Pancreas (tissue), 10 donors: ENCODE measurements around the gene CIRBP. TPM values are rescaled to one million over a fixed set of nuclear protein-coding genes. Genes with fewer than 3 reads are reported as not detected.
A peak's percentile ranks its signal among the peaks of the same experiment; 100 is the strongest.
"Not testable (repeated sequence)": the region's sequence is repeated elsewhere in the genome, so short reads cannot be mapped to it uniquely, and the experiment has no call there.

ENCODE experiments used
- ATAC-seq, 4 donors: fragments of 200-7000 bp; cut with Tn5 transposase; one replicate each; pipeline versions ENCODE4 v1.8.0 to v1.9.1; 2020; ENCODE audit warnings: mild to moderate bottlenecking in 4 of 4, moderate library complexity in 4 of 4
- DNase-seq, 6 donors: peaks; one replicate each; pipeline ENCODE4 v3.0.0-alpha.2; 2020
- FAIRE-seq: peaks from 2 replicates; lab custom pipeline; 2012; peaks lifted over from hg19 to GRCh38; lab: Jason Lieb, UNC
- H3K27ac ChIP-seq, 4 donors: fragments of 200-600 bp; sonication (generic); 1 replicate in 3 of 4; 2 replicates in 1 of 4; pipeline versions ENCODE4 v1.5.0 to v1.8.0; 2020
- H3K27me3 ChIP-seq, 4 donors: fragments of 200-600 bp; one replicate each; pipeline ENCODE4 v1.8.0; 2021
- H3K36me3 ChIP-seq, 3 donors: fragments of 200-600 bp; sonication (generic) in 1 of 3; one replicate each; pipeline versions ENCODE4 v1.5.0 to v1.8.0; 2020 to 2021
- H3K4me1 ChIP-seq, 3 donors: fragments of 200-600 bp; one replicate each; pipeline ENCODE4 v1.8.0; 2021
- H3K4me3 ChIP-seq, 4 donors: fragments of 200-600 bp; sonication (generic) in 2 of 4; one replicate each; pipeline versions ENCODE4 v1.5.0 to v1.8.0; 2020 to 2021
- H3K9me3 ChIP-seq, 4 donors: fragments of 200-600 bp; one replicate each; pipeline ENCODE4 v1.8.0; 2021
- WGBS, 2 donors: extraction: QIAGEN DNeasy Blood & Tissue Kit; methylation state at CpG; one replicate each; pipeline ENCODE4 v1.1.7; 2013; 5-methylcytosine and 5-hydroxymethylcytosine counted together
- intact Hi-C, 3 donors: fragments of 100-400 bp; cut with DNase I; formaldehyde crosslinking; loops; one replicate each; pipeline versions ENCODE4 v1.11.1 to v1.14.2; 2022
- polyA plus RNA-seq, 2 donors: library from polyadenylated mRNA; stranded (reverse); fragments of 200-250 nt; gene quantifications; one replicate each; pipeline ENCODE4 v1.2.3, GENCODE V29; 2013
- total RNA-seq, 6 donors: library from RNA; stranded (reverse); fragmentation: NEBNext Ultra II Directional in 4 of 6; extraction: Animal tissue kit (Norgen Biotek cat#: 25700) in 4 of 6; gene quantifications; one replicate each; pipeline versions ENCODE4 v1.2.1 to v1.2.4, GENCODE V29; 2021 to 2023
- TF ChIP-seq, protein P1 (sequence below), 4 donors: fragments of 200-600 bp; sonication (generic) in 3 of 4; IDR thresholded peaks; one replicate each; pipeline versions ENCODE4 v1.5.0 to v1.8.0; 2021; ENCODE audit warnings: antibody characterized with exemption in 4 of 4
- donor health status: healthy with polysubstance abuse.
- donor health status: DM: no; HTN: no; CAD: no; lungs with moderate emphysema.
- donor health status: DM: no; HTN: no; CAD: no.
- donor health status: control.
- donor health status: control.
- donor health status: Bipolar disorder and iron deficiency.
- donor health status: DM: yes; HTN: yes; CAD: no.
- donor health status: DM: no; HTN: no; CAD: no.
- donor health status: DM: no; HTN: no; CAD: no.
- donor health status: DM: yes; HTN: yes; CAD: no.

Gene CIRBP
- total and polyA plus RNA-seq, 8 donors, result 232 to 1,009 (median 539) TPM

GRCh38 chr19:1316466-1316865 lies 47.3 kb downstream of the CIRBP start:
- FAIRE-seq, result no peak
- WGBS, 2 donors, result 66 to 71% methylated on average over 13 of the region's 13 CpGs
- H3K4me1 ChIP-seq, result peaks cover 0 to 4% (median 2%) of the 10 kb centered on the region in 3 donors
- TF ChIP-seq, protein P1, sequence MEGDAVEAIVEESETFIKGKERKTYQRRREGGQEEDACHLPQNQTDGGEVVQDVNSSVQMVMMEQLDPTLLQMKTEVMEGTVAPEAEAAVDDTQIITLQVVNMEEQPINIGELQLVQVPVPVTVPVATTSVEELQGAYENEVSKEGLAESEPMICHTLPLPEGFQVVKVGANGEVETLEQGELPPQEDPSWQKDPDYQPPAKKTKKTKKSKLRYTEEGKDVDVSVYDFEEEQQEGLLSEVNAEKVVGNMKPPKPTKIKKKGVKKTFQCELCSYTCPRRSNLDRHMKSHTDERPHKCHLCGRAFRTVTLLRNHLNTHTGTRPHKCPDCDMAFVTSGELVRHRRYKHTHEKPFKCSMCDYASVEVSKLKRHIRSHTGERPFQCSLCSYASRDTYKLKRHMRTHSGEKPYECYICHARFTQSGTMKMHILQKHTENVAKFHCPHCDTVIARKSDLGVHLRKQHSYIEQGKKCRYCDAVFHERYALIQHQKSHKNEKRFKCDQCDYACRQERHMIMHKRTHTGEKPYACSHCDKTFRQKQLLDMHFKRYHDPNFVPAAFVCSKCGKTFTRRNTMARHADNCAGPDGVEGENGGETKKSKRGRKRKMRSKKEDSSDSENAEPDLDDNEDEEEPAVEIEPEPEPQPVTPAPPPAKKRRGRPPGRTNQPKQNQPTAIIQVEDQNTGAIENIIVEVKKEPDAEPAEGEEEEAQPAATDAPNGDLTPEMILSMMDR (IDR thresholded peaks at IDR 0.05), result no peak
- no peak for ATAC-seq
- H3K9me3 ChIP-seq, result no peaks in the 10 kb centered on the region
- H3K27me3 ChIP-seq, result peaks cover 0 to 6% (median 0%) of the 10 kb centered on the region in 4 donors
- intact Hi-C loops, result no loop called here
- no peak overlapping the region for H3K27ac ChIP-seq
- H3K36me3 ChIP-seq, result no peaks in the 10 kb centered on the region
- no peak overlapping the region for H3K4me3 ChIP-seq
- DNase-seq, result peak in 1 of 6 donors; percentile 67

- no peak for ATAC-seq
- peaks cover 0 to 6% (median 0%) of the 10 kb centered on the region in 4 donors for H3K27me3 ChIP-seq
- H3K36me3 ChIP-seq, result no peaks in the 10 kb centered on the region
- WGBS, 2 donors, result 71 to 78% methylated on average over 17 of the region's 17 CpGs
- H3K9me3 ChIP-seq, result no peaks in the 10 kb centered on the region
- FAIRE-seq, result no peak
- TF ChIP-seq, protein P1 (IDR thresholded peaks at IDR 0.05), result no peak
- intact Hi-C loops, result no loop called here
- peaks cover 0 to 4% (median 2%) of the 10 kb centered on the region in 3 donors for H3K4me1 ChIP-seq
- no peak for DNase-seq
- no peak overlapping the region for H3K27ac ChIP-seq
- H3K4me3 ChIP-seq, result no peak overlapping the region
Measured at GRCh38 chr19:1317274-1318003, 48.3 kb downstream of the CIRBP start.

- Histone ChIP-seq H3K27ac (no peak overlapping the region), H3K27me3 (peaks cover 0 to 6% (median 0%) of the 10 kb centered on the region in 4 donors), H3K9me3 (no peaks in the 10 kb centered on the region), H3K4me3 (no peak overlapping the region), H3K4me1 (peaks cover 0 to 4% (median 2%) of the 10 kb centered on the region in 3 donors), H3K36me3 (no peaks in the 10 kb centered on the region)
- intact Hi-C loops, result no loop called here
- FAIRE-seq (no peak), DNase-seq (no peak), ATAC-seq (no peak)
- 42 to 43% methylated on average over 44 to 46 of the region's 46 CpGs for WGBS, 2 donors
- TF ChIP-seq, protein P1 (IDR thresholded peaks at IDR 0.05), result no peak
Measured at GRCh38 chr19:1318678-1319471, 49.7 kb downstream of the CIRBP start.

- DNase-seq, H3K36me3 ChIP-seq, ATAC-seq, H3K4me1 ChIP-seq, intact Hi-C loops, H3K9me3 ChIP-seq, FAIRE-seq, H3K27me3 ChIP-seq, H3K4me3 ChIP-seq, H3K27ac ChIP-seq: not testable (repeated sequence)
- WGBS, 2 donors, result 85 to 86% methylated on average over 3 of the region's 3 CpGs
Measured at GRCh38 chr19:1320282-1320650, 51.1 kb downstream of the CIRBP start.

GRCh38 chr19:1321539-1321938 lies 52.4 kb downstream of the CIRBP start:
- no peak for FAIRE-seq
- H3K4me3 ChIP-seq, result no peak overlapping the region
- H3K36me3 ChIP-seq, result no peaks in the 10 kb centered on the region
- H3K9me3 ChIP-seq, result no peaks in the 10 kb centered on the region
- peaks cover 0 to 8% (median 0%) of the 10 kb centered on the region in 4 donors for H3K27me3 ChIP-seq
- 76 to 84% methylated on average over 9 of the region's 9 CpGs for WGBS, 2 donors
- H3K27ac ChIP-seq, result no peak overlapping the region
- peaks cover 0 to 9% (median 7%) of the 10 kb centered on the region in 3 donors for H3K4me1 ChIP-seq
- no peak for DNase-seq
- TF ChIP-seq, protein P1 (IDR thresholded peaks at IDR 0.05), result no peak
- intact Hi-C loops, result no loop called here
- no peak for ATAC-seq
